Stimulated activated naive CD4-positive, alpha-beta T cell treated with Interleukin-2 at 50 U/mL for 16 hours (primary cell): ENCODE data around the gene PDZK1.
"Not testable (repeated sequence)": the region's sequence is repeated elsewhere in the genome, so short reads cannot be mapped to it uniquely, and the experiment has no call there.

Source experiments
- DNase-seq: peaks from one replicate; lab custom pipeline; 2025; lab: John Stamatoyannopoulos, UW

Gene PDZK1

GRCh38 chr1:145656245-145656943 lies 50.8 kb downstream of the PDZK1 start:
- DNase-seq: not testable (repeated sequence)

- not testable (repeated sequence) for DNase-seq
Observed at GRCh38 chr1:145643990-145644389, 63.2 kb downstream of the PDZK1 start.

- not testable (repeated sequence) for DNase-seq
Observed at GRCh38 chr1:145641886-145642285, 65.3 kb downstream of the PDZK1 start.

GRCh38 chr1:145636237-145636636 lies 70.9 kb downstream of the PDZK1 start:
- not testable (repeated sequence) for DNase-seq

- not testable (repeated sequence) for DNase-seq
Observed at GRCh38 chr1:145622177-145622576, 85.0 kb downstream of the PDZK1 start.
